Kidney epithelial cell (primary cell): ENCODE measurements around the gene BICDL1. TPM values are rescaled to one million over a fixed set of nuclear protein-coding genes. Genes with fewer than 3 reads are reported as not detected.
"Not testable (repeated sequence)": the region's sequence is repeated elsewhere in the genome, so short reads cannot be mapped to it uniquely, and the experiment has no call there.

ENCODE experiments used
- DNase-seq: peaks from one replicate; pipeline ENCODE4 v3.0.0-alpha.2; 2010; ENCODE audit warnings: low read depth
- H3K27me3 ChIP-seq: 2 replicates; pipeline ENCODE4 v1.6.0; 2011; ENCODE audit warnings: low read length; ENCODE audit not compliant: control insufficient read depth, insufficient read depth
- H3K36me3 ChIP-seq: 2 replicates; pipeline ENCODE4 v1.5.1; 2011; ENCODE audit warnings: low read length; ENCODE audit not compliant: control insufficient read depth, insufficient read depth
- H3K4me3 ChIP-seq: 2 replicates; pipeline ENCODE4 v1.5.1; 2011; ENCODE audit warnings: low read depth, mild to moderate bottlenecking, control low read depth, low read length
- CTCF ChIP-seq: IDR thresholded peaks from 2 replicates; pipeline ENCODE4 v1.5.1; 2011; ENCODE audit warnings: mild to moderate bottlenecking, moderate library complexity, low read length, control low read depth, inconsistent platforms; ENCODE audit not compliant: insufficient read depth, poor library complexity, severe bottlenecking
- total RNA-seq: library from RNA; depleted of rRNA; stranded (reverse); fragments of >200 nt; gene quantifications from 2 replicates; pipeline ENCODE4 v1.2.3, GENCODE V29; 2015

The BICDL1 gene
- total RNA-seq, 1 donor from 2014 or later: 9.2 TPM

GRCh38 chr12:120041386-120042231, 52.6 kb downstream of the BICDL1 start:
- H3K36me3 ChIP-seq: no peaks in the 10 kb centered on the region
- DNase-seq: no peak
- TF ChIP-seq CTCF: no peak
- H3K4me3 ChIP-seq: no peak overlapping the region
- H3K27me3 ChIP-seq: no peaks in the 10 kb centered on the region

- not testable (repeated sequence) for H3K36me3 ChIP-seq, H3K27me3 ChIP-seq, DNase-seq, H3K4me3 ChIP-seq
These were observed 56.3 kb downstream of the BICDL1 start for GRCh38 chr12:120045367-120045766.

- H3K4me3 ChIP-seq: no peak overlapping the region
- no peak for TF ChIP-seq CTCF
- H3K27me3 ChIP-seq: no peaks in the 10 kb centered on the region
- no peak for DNase-seq
- H3K36me3 ChIP-seq: no peaks in the 10 kb centered on the region
These were observed 58.0 kb downstream of the BICDL1 start for GRCh38 chr12:120047072-120047471.

- TF ChIP-seq CTCF: no peak
- no peak overlapping the region for H3K4me3 ChIP-seq
- no peak for DNase-seq
- no peaks in the 10 kb centered on the region for H3K36me3 ChIP-seq
- no peaks in the 10 kb centered on the region for H3K27me3 ChIP-seq
These were observed 59.2 kb downstream of the BICDL1 start for GRCh38 chr12:120048263-120048662.

GRCh38 chr12:120049426-120049825, 60.4 kb downstream of the BICDL1 start:
- TF ChIP-seq CTCF: no peak
- no peak for DNase-seq
- Histone ChIP-seq H3K36me3 (no peaks in the 10 kb centered on the region), H3K27me3 (no peaks in the 10 kb centered on the region), H3K4me3 (no peak overlapping the region)

- no peak for TF ChIP-seq CTCF
- H3K4me3 ChIP-seq: no peak overlapping the region
- H3K36me3 ChIP-seq: no peaks in the 10 kb centered on the region
- DNase-seq: no peak
- no peaks in the 10 kb centered on the region for H3K27me3 ChIP-seq
These were observed 62.5 kb downstream of the BICDL1 start for GRCh38 chr12:120051535-120051934.
